HCT116 (cell line): ENCODE measurements around the gene PSORS1C2. TPM values are rescaled to one million over a fixed set of nuclear protein-coding genes. Genes with fewer than 3 reads are reported as not detected.

Experiments used
- ATAC-seq: fragments of 200-7000 bp; cut with Tn5 transposase; 2 replicates; pipeline ENCODE4 v1.9.1; 2020; ENCODE audit warnings: mild to moderate bottlenecking, moderate library complexity
- BruUV-seq: library from RNA; stranded (reverse); fragments of 400-500 nt; replicated peaks from 2 replicates; lab custom pipeline; 2021; lab: Mats Ljungman, UMichigan
- CTCF ChIA-PET: fragments of 300-600 bp; sonication (Branson Sonifier 250); formaldehyde crosslinking; loops from one replicate; lab custom pipeline; 2021; ENCODE audit warnings: antibody characterized with exemption; lab: Charles Lee
- POLR2A ChIA-PET: fragments of 300-600, 350-600 bp; sonication (Branson Sonifier 250); formaldehyde crosslinking; loops from one replicate; lab custom pipeline; 2021; ENCODE audit warnings: antibody characterized with exemption; lab: Charles Lee
- RAD21 ChIA-PET, 2 experiments: fragments of 300-600 bp; sonication (Branson Sonifier 250); formaldehyde crosslinking; loops; one replicate each; lab custom pipeline; 2023; ENCODE audit warnings: low total read pairs in 2 of 2; ENCODE audit not compliant: uncharacterized antibody in 2 of 2, unreplicated experiment in 2 of 2, low non-redundant PET in 1 of 2; lab: Charles Lee
- DNase-seq: peaks from one replicate; pipeline ENCODE4 v3.0.0-alpha.2; 2010; ENCODE audit warnings: low read depth, low spot score
- H2AFZ ChIP-seq: fragments of 200-600 bp; shearing (Covaris generic), sonication (generic); 2 replicates; pipeline ENCODE4 v1.6.1; 2017; ENCODE audit warnings: low read depth, mixed run types, mixed read lengths, antibody characterized with exemption, low read length; ENCODE audit not compliant: poor library complexity, severe bottlenecking
- H3K27ac ChIP-seq: 2 replicates; pipeline ENCODE4 v1.5.1; 2012; ENCODE audit warnings: low read depth, low read length
- H3K27me3 ChIP-seq: fragments of 200-600 bp; sonication (generic); 2 replicates; pipeline ENCODE4 v1.6.1; 2016; ENCODE audit warnings: mixed run types, low read length, mixed read lengths; ENCODE audit not compliant: insufficient read depth
- H3K36me3 ChIP-seq, 2 experiments: fragments of 200-500 bp in 1 of 2; fragments of 200-600 bp in 1 of 2; sonication (Bioruptor generic) in 1 of 2; sonication (generic) in 1 of 2; 2 replicates each; pipeline versions ENCODE4 v1.5.1 to v1.6.1; 2014 to 2016; ENCODE audit warnings: low read length in 2 of 2, inconsistent platforms in 1 of 2, mixed read lengths in 1 of 2, mixed run types in 1 of 2; ENCODE audit not compliant: insufficient read depth in 2 of 2, control insufficient read depth in 1 of 2
- H3K4me1 ChIP-seq, 2 experiments: fragments of 200-600 bp in 1 of 2; sonication (generic) in 1 of 2; 2 replicates each; pipeline versions ENCODE4 v1.5.1 to v1.6.1; 2012 to 2017; ENCODE audit warnings: low read length in 2 of 2, inconsistent platforms in 1 of 2, mild to moderate bottlenecking in 1 of 2, mixed read lengths in 1 of 2, mixed run types in 1 of 2, moderate library complexity in 1 of 2; ENCODE audit not compliant: insufficient read depth in 2 of 2, control insufficient read depth in 1 of 2
- H3K4me2 ChIP-seq: fragments of 200-600 bp; sonication (generic); 2 replicates; pipeline ENCODE4 v1.6.1; 2017; ENCODE audit warnings: mixed run types, low read length, mixed read lengths
- H3K4me3 ChIP-seq, 2 experiments: fragments of 200-600 bp in 1 of 2; sonication (generic) in 1 of 2; replicated peaks in 1 of 2; 2 replicates each; pipeline ENCODE4 v1.5.1; 2011 to 2016; ENCODE audit warnings: low read length in 2 of 2, control low read depth in 1 of 2, low read depth in 1 of 2, mild to moderate bottlenecking in 1 of 2, mixed read lengths in 1 of 2, mixed run types in 1 of 2
- H3K79me2 ChIP-seq: fragments of 200-600 bp; sonication (generic); 2 replicates; pipeline ENCODE4 v1.6.1; 2017; ENCODE audit warnings: mild to moderate bottlenecking, mixed run types, low read length, moderate library complexity, mixed read lengths; ENCODE audit not compliant: insufficient read depth
- H3K9ac ChIP-seq: fragments of 200-600 bp; sonication (generic); 2 replicates; pipeline ENCODE4 v1.6.1; 2016; ENCODE audit warnings: low read length, mixed read lengths
- H3K9me2 ChIP-seq: fragments of 200-600 bp; sonication (generic), shearing (Covaris generic); 2 replicates; pipeline ENCODE4 v1.6.1; 2017; ENCODE audit warnings: mixed run types, mild to moderate bottlenecking, moderate library complexity; ENCODE audit not compliant: insufficient read depth
- H3K9me3 ChIP-seq, 2 experiments: fragments of 200-500 bp in 1 of 2; fragments of 200-600 bp in 1 of 2; sonication (Bioruptor generic) in 1 of 2; sonication (generic) in 1 of 2; 2 replicates each; pipeline ENCODE4 v1.6.1; 2014 to 2017; ENCODE audit warnings: low read length in 2 of 2, mixed read lengths in 2 of 2, inconsistent platforms in 1 of 2, low read depth in 1 of 2, mild to moderate bottlenecking in 1 of 2, mixed run types in 1 of 2, moderate library complexity in 1 of 2; ENCODE audit not compliant: control insufficient read depth in 1 of 2, insufficient read depth in 1 of 2
- H4K20me1 ChIP-seq: fragments of 200-600 bp; sonication (generic), shearing (Covaris generic); 2 replicates; pipeline ENCODE4 v1.6.1; 2017; ENCODE audit warnings: mixed run types, mild to moderate bottlenecking, moderate library complexity; ENCODE audit not compliant: insufficient read depth
- EGR1 ChIP-seq: IDR thresholded peaks from 2 replicates; pipeline ENCODE4 v1.6.1; 2012; ENCODE audit warnings: low read depth
- ELF1 ChIP-seq: IDR thresholded peaks from 2 replicates; pipeline ENCODE4 v1.6.1; 2012; ENCODE audit warnings: low read depth, borderline replicate concordance
- EZH2 ChIP-seq: fragments of 200-600 bp; sonication (generic); IDR thresholded peaks from 2 replicates; pipeline ENCODE4 v1.6.1; 2017; ENCODE audit warnings: antibody characterized with exemption, mixed run types
- EZH2phosphoT487 ChIP-seq: fragments of 200-600 bp; IDR thresholded peaks from 2 replicates; pipeline ENCODE4 v1.6.1; 2018; ENCODE audit warnings: antibody characterized with exemption, borderline replicate concordance
- FOSL1 ChIP-seq: IDR thresholded peaks from 2 replicates; pipeline ENCODE4 v1.6.1; 2012; ENCODE audit warnings: low read depth
- JUND ChIP-seq: IDR thresholded peaks from 2 replicates; pipeline ENCODE4 v1.6.1; 2012
- MAX ChIP-seq: IDR thresholded peaks from 2 replicates; pipeline ENCODE4 v1.6.1; 2012
- RAD21 ChIP-seq: IDR thresholded peaks from 2 replicates; pipeline ENCODE4 v1.6.1; 2012; ENCODE audit warnings: low read depth, mild to moderate bottlenecking
- SIN3A ChIP-seq: IDR thresholded peaks from 2 replicates; pipeline ENCODE4 v1.6.1; 2012; ENCODE audit warnings: low read depth
- SP1 ChIP-seq: IDR thresholded peaks from 2 replicates; pipeline ENCODE4 v1.6.1; 2012; ENCODE audit warnings: low read depth
- SRF ChIP-seq: IDR thresholded peaks from 2 replicates; pipeline ENCODE4 v1.6.1; 2012; ENCODE audit warnings: low read depth
- YY1 ChIP-seq: IDR thresholded peaks from 2 replicates; pipeline ENCODE4 v1.6.1; 2011; ENCODE audit warnings: low read length, low read depth, moderate library complexity, mild to moderate bottlenecking; ENCODE audit not compliant: insufficient replicate concordance; ENCODE audit errors: extremely low read depth
- ZNF274 ChIP-seq: fragments of 200-500 bp; sonication (Bioruptor generic); IDR thresholded peaks from 2 replicates; pipeline ENCODE4 v1.6.1; 2014; ENCODE audit warnings: mild to moderate bottlenecking, low read depth, low read length, inconsistent platforms
- intact Hi-C: fragments of 100-400 bp; cut with micrococcal nuclease; formaldehyde crosslinking; loops from 2 replicates; pipeline ENCODE4 v1.10.0; 2022
- total RNA-seq: library from RNA; stranded (reverse); gene quantifications from one replicate; pipeline ENCODE4 v1.2.1, GENCODE V29; 2021; ENCODE audit not compliant: unreplicated experiment
- TF ChIP-seq, protein P1 (sequence below): IDR thresholded peaks from 2 replicates; pipeline ENCODE4 v1.6.1; 2012; ENCODE audit warnings: low read depth
- TF ChIP-seq, protein P2 (sequence below), 3 experiments: fragments of 200-600 bp in 1 of 3; sonication (generic) in 1 of 3; IDR thresholded peaks in 2 of 3; conservative IDR thresholded peaks in 1 of 3; 2 replicates each; pipeline ENCODE4 v1.5.1; 2012 to 2017; ENCODE audit warnings: low read depth in 2 of 3, low read length in 2 of 3, antibody characterized with exemption in 1 of 3, borderline replicate concordance in 1 of 3, control low read depth in 1 of 3, mild to moderate bottlenecking in 1 of 3, mixed read lengths in 1 of 3, mixed run types in 1 of 3, moderate library complexity in 1 of 3; ENCODE audit not compliant: insufficient read depth in 1 of 3

PSORS1C2 gene
- total RNA-seq, 1 experiment from 2014 or later = not detected

DNA sequence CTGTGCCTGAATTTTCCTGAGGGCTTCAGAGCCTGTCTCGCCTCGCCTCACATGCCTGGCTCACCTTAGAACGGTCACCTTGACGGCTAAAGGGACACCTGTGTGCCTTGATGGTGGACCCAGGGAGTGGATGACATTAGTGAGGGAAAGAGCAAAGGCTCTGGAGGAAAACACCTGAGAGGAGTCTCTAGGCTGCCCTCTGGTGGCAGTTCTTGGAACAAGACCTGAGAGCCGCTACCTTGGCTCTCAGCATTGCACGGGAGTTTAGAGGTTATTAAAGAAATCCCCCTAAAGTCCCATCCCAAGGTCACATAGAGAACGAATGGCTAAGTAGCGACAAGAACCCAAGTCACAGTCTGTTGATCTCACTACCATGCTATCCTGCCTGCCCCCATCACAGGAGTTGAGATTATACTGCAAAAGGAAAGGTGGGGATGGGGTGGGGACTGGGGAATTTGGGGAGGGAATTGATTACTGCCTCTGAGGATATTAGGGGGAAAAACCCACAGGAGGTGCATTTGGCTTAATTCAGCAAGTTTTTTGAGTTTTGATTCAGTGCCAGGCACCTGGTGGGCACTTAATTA is 10.7 kb downstream of the PSORS1C2 start:
- H3K4me1 ChIP-seq = peaks cover 26 to 39% of the 10 kb centered on the region in 2 experiments
- no peaks in the 10 kb centered on the region for H3K9me2 ChIP-seq
- no peak for DNase-seq
- H3K79me2 ChIP-seq = no peaks in the 10 kb centered on the region
- H3K9ac ChIP-seq = no peak overlapping the region
- TF ChIP-seq YY1 = no peak
- no peak for TF ChIP-seq FOSL1
- TF ChIP-seq, protein P1, sequence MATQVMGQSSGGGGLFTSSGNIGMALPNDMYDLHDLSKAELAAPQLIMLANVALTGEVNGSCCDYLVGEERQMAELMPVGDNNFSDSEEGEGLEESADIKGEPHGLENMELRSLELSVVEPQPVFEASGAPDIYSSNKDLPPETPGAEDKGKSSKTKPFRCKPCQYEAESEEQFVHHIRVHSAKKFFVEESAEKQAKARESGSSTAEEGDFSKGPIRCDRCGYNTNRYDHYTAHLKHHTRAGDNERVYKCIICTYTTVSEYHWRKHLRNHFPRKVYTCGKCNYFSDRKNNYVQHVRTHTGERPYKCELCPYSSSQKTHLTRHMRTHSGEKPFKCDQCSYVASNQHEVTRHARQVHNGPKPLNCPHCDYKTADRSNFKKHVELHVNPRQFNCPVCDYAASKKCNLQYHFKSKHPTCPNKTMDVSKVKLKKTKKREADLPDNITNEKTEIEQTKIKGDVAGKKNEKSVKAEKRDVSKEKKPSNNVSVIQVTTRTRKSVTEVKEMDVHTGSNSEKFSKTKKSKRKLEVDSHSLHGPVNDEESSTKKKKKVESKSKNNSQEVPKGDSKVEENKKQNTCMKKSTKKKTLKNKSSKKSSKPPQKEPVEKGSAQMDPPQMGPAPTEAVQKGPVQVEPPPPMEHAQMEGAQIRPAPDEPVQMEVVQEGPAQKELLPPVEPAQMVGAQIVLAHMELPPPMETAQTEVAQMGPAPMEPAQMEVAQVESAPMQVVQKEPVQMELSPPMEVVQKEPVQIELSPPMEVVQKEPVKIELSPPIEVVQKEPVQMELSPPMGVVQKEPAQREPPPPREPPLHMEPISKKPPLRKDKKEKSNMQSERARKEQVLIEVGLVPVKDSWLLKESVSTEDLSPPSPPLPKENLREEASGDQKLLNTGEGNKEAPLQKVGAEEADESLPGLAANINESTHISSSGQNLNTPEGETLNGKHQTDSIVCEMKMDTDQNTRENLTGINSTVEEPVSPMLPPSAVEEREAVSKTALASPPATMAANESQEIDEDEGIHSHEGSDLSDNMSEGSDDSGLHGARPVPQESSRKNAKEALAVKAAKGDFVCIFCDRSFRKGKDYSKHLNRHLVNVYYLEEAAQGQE = no peak
- TF ChIP-seq ZNF274 = no peak
- TF ChIP-seq SIN3A = no peak
- no peak for TF ChIP-seq SP1
- TF ChIP-seq JUND = no peak
- no peak for TF ChIP-seq EZH2
- TF ChIP-seq, protein P2, sequence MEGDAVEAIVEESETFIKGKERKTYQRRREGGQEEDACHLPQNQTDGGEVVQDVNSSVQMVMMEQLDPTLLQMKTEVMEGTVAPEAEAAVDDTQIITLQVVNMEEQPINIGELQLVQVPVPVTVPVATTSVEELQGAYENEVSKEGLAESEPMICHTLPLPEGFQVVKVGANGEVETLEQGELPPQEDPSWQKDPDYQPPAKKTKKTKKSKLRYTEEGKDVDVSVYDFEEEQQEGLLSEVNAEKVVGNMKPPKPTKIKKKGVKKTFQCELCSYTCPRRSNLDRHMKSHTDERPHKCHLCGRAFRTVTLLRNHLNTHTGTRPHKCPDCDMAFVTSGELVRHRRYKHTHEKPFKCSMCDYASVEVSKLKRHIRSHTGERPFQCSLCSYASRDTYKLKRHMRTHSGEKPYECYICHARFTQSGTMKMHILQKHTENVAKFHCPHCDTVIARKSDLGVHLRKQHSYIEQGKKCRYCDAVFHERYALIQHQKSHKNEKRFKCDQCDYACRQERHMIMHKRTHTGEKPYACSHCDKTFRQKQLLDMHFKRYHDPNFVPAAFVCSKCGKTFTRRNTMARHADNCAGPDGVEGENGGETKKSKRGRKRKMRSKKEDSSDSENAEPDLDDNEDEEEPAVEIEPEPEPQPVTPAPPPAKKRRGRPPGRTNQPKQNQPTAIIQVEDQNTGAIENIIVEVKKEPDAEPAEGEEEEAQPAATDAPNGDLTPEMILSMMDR (IDR thresholded peaks at IDR 0.05 in 2 of 3, conservative IDR thresholded peaks at IDR 0.05 in 1 of 3; ENCODE audit: borderline replicate concordance in 1 of 3, insufficient read depth in 1 of 3, low read depth in 2 of 3, low read length in 2 of 3) = peak; percentile 62 to 89 (median 76); a peak in 5 of 6 replicates
- no peak for TF ChIP-seq MAX
- no peak for TF ChIP-seq ELF1
- no peak for TF ChIP-seq EZH2phosphoT487
- no peak for TF ChIP-seq EGR1
- no peak for TF ChIP-seq SRF
- peak; percentile 67 for TF ChIP-seq RAD21
- TF ChIP-seq, all 23 proteins: peak for 2
- ATAC-seq = peak; percentile 75
- CTCF ChIA-PET = interaction anchor here (0.7 to 2.6 kb wide), 4 partner anchors 10 to 65 kb away, joined by 3 to 12 read pairs (median 6); partner anchors contain the start of gene PSORS1C1
- H4K20me1 ChIP-seq = no peaks in the 10 kb centered on the region
- H3K27ac ChIP-seq = no peak overlapping the region
- no peak overlapping the region for H3K4me3 ChIP-seq
- H3K4me2 ChIP-seq = no peak overlapping the region
- no TSS peak for BruUV-seq
- RAD21 ChIA-PET = interaction anchor here in 1 of 2 experiments (0.6 kb wide), 1 partner anchor 14 kb away, joined by 3 read pairs; the partner anchor contains the start of gene PSORS1C1
- H2AFZ ChIP-seq = no peak overlapping the region
- no peaks in the 10 kb centered on the region for H3K36me3 ChIP-seq
- H3K9me3 ChIP-seq = no peaks in the 10 kb centered on the region
- POLR2A ChIA-PET = no interaction called here
- no peaks in the 10 kb centered on the region for H3K27me3 ChIP-seq
- intact Hi-C loops = loop anchor here (1.0 kb wide), 1 partner anchor 213 kb away; no protein-coding TSS in a partner anchor
